H1 (cell line): ENCODE data around the gene LBX2. TPM values are rescaled to one million over a fixed set of nuclear protein-coding genes. Genes with fewer than 3 reads are reported as not detected.

Source experiments
- CTCF ChIA-PET: fragments of 300-600 bp; sonication (Branson Sonifier 250); formaldehyde crosslinking; loops from one replicate; lab custom pipeline; 2021; ENCODE audit not compliant: partially characterized antibody; lab: Charles Lee
- POLR2A ChIA-PET: fragments of 300-600 bp; sonication (Branson Sonifier 250); formaldehyde crosslinking; loops from one replicate; lab custom pipeline; 2021; ENCODE audit warnings: inconsistent platforms; ENCODE audit not compliant: partially characterized antibody; lab: Charles Lee
- DNase-seq, 2 experiments: peaks; one replicate each; pipeline versions ENCODE4 v3.0.0 to v3.0.0-alpha.2; 2010 to 2022; ENCODE audit warnings: low spot score in 2 of 2, low read depth in 1 of 2, mixed read lengths in 1 of 2
- FAIRE-seq: peaks from 2 replicates; lab custom pipeline; 2011; peaks lifted over from hg19 to GRCh38; lab: Jason Lieb, UNC
- H2AFZ ChIP-seq: 2 replicates; pipeline ENCODE4 v1.8.1; 2012; ENCODE audit warnings: low read length, inconsistent platforms
- H2AK5ac ChIP-seq: 2 replicates; pipeline ENCODE4 v1.6.1; 2013; ENCODE audit warnings: low read depth, low read length
- H2BK120ac ChIP-seq: replicated peaks from 2 replicates; pipeline ENCODE3; 2013; ENCODE audit warnings: low read depth, low read length, inconsistent platforms
- H2BK12ac ChIP-seq: 2 replicates; pipeline ENCODE4 v1.6.1; 2013; ENCODE audit warnings: low read depth, low read length
- H2BK15ac ChIP-seq: 2 replicates; pipeline ENCODE4 v1.6.1; 2013; ENCODE audit warnings: low read length
- H2BK20ac ChIP-seq: 2 replicates; pipeline ENCODE4 v1.6.1; 2013; ENCODE audit warnings: low read length
- H2BK5ac ChIP-seq: 2 replicates; pipeline ENCODE4 v1.6.1; 2013; ENCODE audit warnings: low read depth, low read length
- H3K14ac ChIP-seq: 2 replicates; pipeline ENCODE4 v1.6.1; 2013; ENCODE audit warnings: inconsistent platforms; ENCODE audit not compliant: insufficient read length
- H3K18ac ChIP-seq: 2 replicates; pipeline ENCODE4 v1.6.1; 2013; ENCODE audit warnings: low read length; ENCODE audit errors: extremely low read depth
- H3K23ac ChIP-seq: 2 replicates; pipeline ENCODE4 v1.6.1; 2013; ENCODE audit warnings: inconsistent platforms; ENCODE audit not compliant: insufficient read length
- H3K23me2 ChIP-seq: 2 replicates; pipeline ENCODE4 v1.6.1; 2013; ENCODE audit warnings: low read depth, low read length
- H3K27ac ChIP-seq: 2 replicates; pipeline ENCODE4 v1.6.1; 2011; ENCODE audit warnings: low read depth, low read length, inconsistent platforms
- H3K27me3 ChIP-seq, 4 experiments: replicated peaks in 1 of 4; 1 replicate in 1 of 4; 2 replicates in 3 of 4; pipeline versions ENCODE4 v1.6.1 to v1.8.1; 2011 to 2013; ENCODE audit warnings: low read length in 3 of 4, mild to moderate bottlenecking in 3 of 4, inconsistent platforms in 2 of 4, mixed read lengths in 2 of 4, moderate library complexity in 1 of 4; ENCODE audit not compliant: control insufficient read depth in 3 of 4, insufficient read depth in 3 of 4; ENCODE audit errors: extremely low read depth in 1 of 4
- H3K36me3 ChIP-seq, 4 experiments: 2 replicates each; pipeline versions ENCODE4 v1.6.1 to v1.8.1; 2011 to 2013; ENCODE audit warnings: mild to moderate bottlenecking in 4 of 4, low read length in 3 of 4, moderate library complexity in 2 of 4, control low read depth in 1 of 4, inconsistent platforms in 1 of 4; ENCODE audit not compliant: insufficient read depth in 4 of 4, control insufficient read depth in 2 of 4
- H3K4ac ChIP-seq: replicated peaks from 2 replicates; pipeline ENCODE3; 2013; ENCODE audit warnings: low read length, low read depth, mixed read lengths, inconsistent platforms; ENCODE audit not compliant: insufficient read length
- H3K4me1 ChIP-seq, 4 experiments: replicated peaks in 1 of 4; 1 replicate in 1 of 4; 2 replicates in 3 of 4; pipeline versions ENCODE4 v1.6.1 to v1.8.1; 2011 to 2013; ENCODE audit warnings: low read length in 3 of 4, inconsistent platforms in 2 of 4, mixed read lengths in 1 of 4; ENCODE audit not compliant: insufficient read depth in 4 of 4, control insufficient read depth in 3 of 4
- H3K4me2 ChIP-seq, 2 experiments: 2 replicates each; pipeline versions ENCODE4 v1.6.1 to v1.8.1; 2011 to 2013; ENCODE audit warnings: low read depth in 2 of 2, low read length in 2 of 2, control low read depth in 1 of 2, inconsistent platforms in 1 of 2, mild to moderate bottlenecking in 1 of 2; ENCODE audit not compliant: insufficient read depth in 1 of 2
- H3K4me3 ChIP-seq, 4 experiments: fragments of 200-600, 300-600 bp in 1 of 4; sonication (generic), shearing (Covaris generic), sonication (Bioruptor Twin) in 1 of 4; 2 replicates each; pipeline versions ENCODE4 v1.5.1 to v1.8.1; 2011 to 2016; ENCODE audit warnings: low read length in 4 of 4, low read depth in 3 of 4, control low read depth in 2 of 4, inconsistent platforms in 2 of 4, mild to moderate bottlenecking in 2 of 4, mixed read lengths in 1 of 4, moderate library complexity in 1 of 4; ENCODE audit not compliant: insufficient read depth in 2 of 4; ENCODE audit errors: extremely low read depth in 1 of 4
- H3K56ac ChIP-seq: replicated peaks from 2 replicates; pipeline ENCODE3; 2013; ENCODE audit warnings: low read depth, mild to moderate bottlenecking, mixed read lengths, low read length, inconsistent platforms; ENCODE audit not compliant: insufficient read length
- H3K79me1 ChIP-seq: 2 replicates; pipeline ENCODE4 v1.6.1; 2013; ENCODE audit warnings: low read depth, low read length, control low read depth
- H3K79me2 ChIP-seq, 2 experiments: 2 replicates each; pipeline versions ENCODE4 v1.6.1 to v1.8.1; 2012 to 2013; ENCODE audit warnings: low read length in 2 of 2, mild to moderate bottlenecking in 2 of 2, inconsistent platforms in 1 of 2; ENCODE audit not compliant: insufficient read depth in 2 of 2, control insufficient read depth in 1 of 2
- H3K9ac ChIP-seq, 4 experiments: replicated peaks in 1 of 4; 1 replicate in 1 of 4; 2 replicates in 3 of 4; pipeline versions ENCODE4 v1.6.1 to v1.8.1; 2011 to 2013; ENCODE audit warnings: low read depth in 3 of 4, low read length in 3 of 4, control low read depth in 2 of 4, mild to moderate bottlenecking in 2 of 4, moderate library complexity in 2 of 4, inconsistent platforms in 1 of 4; ENCODE audit errors: extremely low read depth in 1 of 4
- H3K9me3 ChIP-seq, 2 experiments: 2 replicates each; pipeline versions ENCODE4 v1.6.1 to v1.8.1; 2012 to 2013; ENCODE audit warnings: mild to moderate bottlenecking in 2 of 2, moderate library complexity in 2 of 2, control low read depth in 1 of 2, inconsistent platforms in 1 of 2, low read depth in 1 of 2, low read length in 1 of 2, mixed read lengths in 1 of 2; ENCODE audit not compliant: insufficient read depth in 2 of 2
- H4K20me1 ChIP-seq, 2 experiments: replicated peaks in 1 of 2; 2 replicates each; pipeline versions ENCODE3 to v1.8.1; 2011 to 2013; ENCODE audit warnings: inconsistent platforms in 2 of 2, low read length in 2 of 2, mild to moderate bottlenecking in 1 of 2; ENCODE audit not compliant: insufficient read depth in 2 of 2, control insufficient read depth in 1 of 2
- H4K5ac ChIP-seq: 2 replicates; pipeline ENCODE4 v1.6.1; 2013; ENCODE audit warnings: low read length, low read depth, mixed read lengths, inconsistent platforms; ENCODE audit not compliant: insufficient read length
- H4K8ac ChIP-seq: 2 replicates; pipeline ENCODE4 v1.8.0; 2013; ENCODE audit warnings: mild to moderate bottlenecking, moderate library complexity, low read length, inconsistent platforms; ENCODE audit not compliant: insufficient read depth; ENCODE audit errors: extremely low read depth
- H4K91ac ChIP-seq: replicated peaks from 2 replicates; pipeline ENCODE3; 2013; ENCODE audit warnings: low read length, mixed read lengths, inconsistent platforms; ENCODE audit not compliant: insufficient read length
- ATF2 ChIP-seq: IDR thresholded peaks from 2 replicates; pipeline ENCODE4 v1.6.1; 2012; ENCODE audit warnings: low read length, inconsistent platforms
- CTBP2 ChIP-seq: IDR thresholded peaks from 2 replicates; pipeline ENCODE4 v1.7.0; 2011; ENCODE audit warnings: borderline replicate concordance, mild to moderate bottlenecking, moderate library complexity, mixed read lengths, low read length; ENCODE audit not compliant: insufficient read depth, insufficient read length
- EGR1 ChIP-seq: IDR thresholded peaks from 2 replicates; pipeline ENCODE4 v1.6.1; 2011; ENCODE audit warnings: low read depth, low read length, borderline replicate concordance
- KDM1A ChIP-seq: fragments of 200-600, 300-600 bp; sonication (generic); IDR thresholded peaks from 2 replicates; pipeline ENCODE4 v1.7.1; 2016; ENCODE audit warnings: mild to moderate bottlenecking, low read length, borderline replicate concordance
- KDM5A ChIP-seq: fragments of 200-600 bp; IDR thresholded peaks from 2 replicates; pipeline ENCODE4 v1.7.1; 2012; ENCODE audit warnings: mild to moderate bottlenecking, low read length, inconsistent platforms, mixed read lengths
- RBBP5 ChIP-seq: IDR thresholded peaks from 2 replicates; pipeline ENCODE4 v1.7.1; 2012; ENCODE audit warnings: low read depth, mild to moderate bottlenecking, inconsistent platforms, low read length, moderate library complexity, borderline replicate concordance
- RFX5 ChIP-seq: IDR thresholded peaks from 2 replicates; pipeline ENCODE4 v1.6.1; 2011; ENCODE audit warnings: low read depth, low read length, improper control_type of control experiment, borderline replicate concordance
- SRF ChIP-seq: IDR thresholded peaks from 2 replicates; pipeline ENCODE4 v1.6.1; 2011; ENCODE audit warnings: mild to moderate bottlenecking, low read depth, low read length, moderate library complexity
- SUZ12 ChIP-seq: fragments of 200-600 bp; sonication (generic); IDR thresholded peaks from 2 replicates; pipeline ENCODE4 v1.6.1; 2012; ENCODE audit warnings: mild to moderate bottlenecking, inconsistent platforms, low read length, moderate library complexity, mixed read lengths
- ZNF274 ChIP-seq: IDR thresholded peaks from 2 replicates; pipeline ENCODE4 v1.7.0; 2012; ENCODE audit warnings: low read length, borderline replicate concordance; ENCODE audit errors: extremely low read depth
- WGBS, 2 experiments: shearing (Covaris generic) in 1 of 2; methylation state at CpG; one replicate each; pipeline versions ENCODE4 v1.1.6 to v1.1.7; 2013 to 2015; ENCODE audit warnings: low lambda C conversion rate in 2 of 2, mixed read lengths in 2 of 2, inconsistent platforms in 1 of 2, low coverage in 1 of 2, missing lambda C conversion rate in 1 of 2; ENCODE audit not compliant: insufficient replicate concordance in 2 of 2, insufficient coverage in 1 of 2, insufficient read length in 1 of 2; ENCODE audit errors: extremely low coverage in 1 of 2, missing lambda C conversion rate in 1 of 2; 5-methylcytosine and 5-hydroxymethylcytosine counted together
- polyA plus RNA-seq, 7 experiments: library from polyadenylated mRNA; depleted of rRNA in 3 of 7; stranded (reverse) in 5 of 7; unstranded in 2 of 7; fragments of >200 nt in 5 of 7; fragments of 200-250 nt in 2 of 7; gene quantifications; 1 replicate in 5 of 7; 2 replicates in 1 of 7; 4 replicates in 1 of 7; pipeline versions ENCODE4 v1.2.1 to v1.2.3, GENCODE V29; 2011 to 2013; ENCODE audit warnings: missing spikeins in 2 of 7, mixed read lengths in 2 of 7
- total RNA-seq: library from RNA; stranded (reverse); fragmentation: NEBNext Ultra II Directional; extraction: Animal tissue kit (Norgen Biotek cat#: 25700); gene quantifications from 2 replicates; pipeline ENCODE4 v1.2.1, GENCODE V29; 2021

The LBX2 gene
- total and polyA plus RNA-seq, 2 of the 8 experiments (the other 6 are each of a cell fraction or from before 2014, with no cell fraction given), result 0.27 TPM; not detected in 1

- H2AK5ac ChIP-seq, result no peak overlapping the region
- peak overlapping the region; percentile 57 for H3K27ac ChIP-seq
- FAIRE-seq (no peak), DNase-seq (no peak)
- H3K27me3 ChIP-seq, result no peaks in the 10 kb centered on the region
- WGBS, 2 experiments, result 2% methylated on average over 26 of the region's 27 CpGs; no CpG with 5 or more reads in 1 of the 2 experiments
- peak overlapping the region; percentile 94 for H2BK5ac ChIP-seq
- H3K4me1 ChIP-seq, result peaks cover 0 to 10% (median 2%) of the 10 kb centered on the region in 4 experiments; a peak in 5 of 7 replicates
- no peak overlapping the region for H3K14ac ChIP-seq
- H3K56ac ChIP-seq, result peak overlapping the region; percentile 70
- no peak overlapping the region for H2AFZ ChIP-seq
- no peak overlapping the region for H2BK12ac ChIP-seq
- peak overlapping the region; percentile 19 to 92 (median 82); a peak in 6 of 7 replicates for H3K9ac ChIP-seq
- H3K18ac ChIP-seq, result peak overlapping the region; percentile 96; the same call in 1 of the 2 replicates
- H3K79me2 ChIP-seq, result peaks cover 0 to 9% of the 10 kb centered on the region in 2 experiments; a peak in 1 of 4 replicates
- H2BK120ac ChIP-seq, result no peak overlapping the region
- H4K5ac ChIP-seq, result peak overlapping the region; percentile 81
- ChIA-PET CTCF (interaction anchor here (0.7 to 10.5 kb wide), 8 partner anchors 9 to 195 kb away, joined by 3 to 86 read pairs (median 10); partner anchors contain the start of genes CCDC142, MRPL53 and TTC31), POLR2A (interaction anchor here (0.9 to 10.5 kb wide), 14 partner anchors 9 to 275 kb away, joined by 3 to 89 read pairs (median 7); partner anchors contain the start of genes C2orf81, CCDC142, LBX2 and MRPL53)
- H3K23me2 ChIP-seq, result peaks cover 16% of the 10 kb centered on the region; the same call in 1 of the 2 replicates
- no peak overlapping the region for H2BK20ac ChIP-seq
- H3K9me3 ChIP-seq, result no peaks in the 10 kb centered on the region
- peak overlapping the region; percentile 64 to 84 (median 84) for H3K4me3 ChIP-seq
- no peak overlapping the region for H3K23ac ChIP-seq
- peak overlapping the region; percentile 36 for H3K4ac ChIP-seq
- peak overlapping the region; percentile 63 for H4K91ac ChIP-seq
- no peaks in the 10 kb centered on the region for H4K20me1 ChIP-seq
- H3K36me3 ChIP-seq, result peaks cover 0 to 6% (median 0%) of the 10 kb centered on the region in 4 experiments; a peak in 1 of 8 replicates
- no peak overlapping the region; the same call in 1 of the 2 replicates for H4K8ac ChIP-seq
- H3K79me1 ChIP-seq, result no peaks in the 10 kb centered on the region; the same call in 1 of the 2 replicates
- H2BK15ac ChIP-seq, result no peak overlapping the region; the same call in 1 of the 2 replicates
- peak overlapping the region; percentile 91 to 93 for H3K4me2 ChIP-seq
- TF ChIP-seq ZNF274 (no peak), CTBP2 (no peak), RBBP5 (peak; percentile 33; the same call in 1 of the 2 replicates), ATF2 (no peak), KDM1A (no peak), KDM5A (no peak), SRF (no peak), EGR1 (no peak), RFX5 (no peak), SUZ12 (no peak)
These were observed 42.3 kb downstream of the LBX2 start for GRCh38 chr2:74457129-74457548.
